HG03521 (cell line): ENCODE measurements around the gene GPX2.
A peak's percentile ranks its signal among the peaks of the same experiment; 100 is the strongest.

ENCODE experiments used
- ATAC-seq: cut with Tn5 transposase; IDR thresholded peaks from one replicate; pipeline ENCODE4 v1.9.1; 2021; ENCODE audit warnings: mild to moderate bottlenecking, moderate library complexity; ENCODE audit not compliant: unreplicated experiment

The GPX2 gene

DNA sequence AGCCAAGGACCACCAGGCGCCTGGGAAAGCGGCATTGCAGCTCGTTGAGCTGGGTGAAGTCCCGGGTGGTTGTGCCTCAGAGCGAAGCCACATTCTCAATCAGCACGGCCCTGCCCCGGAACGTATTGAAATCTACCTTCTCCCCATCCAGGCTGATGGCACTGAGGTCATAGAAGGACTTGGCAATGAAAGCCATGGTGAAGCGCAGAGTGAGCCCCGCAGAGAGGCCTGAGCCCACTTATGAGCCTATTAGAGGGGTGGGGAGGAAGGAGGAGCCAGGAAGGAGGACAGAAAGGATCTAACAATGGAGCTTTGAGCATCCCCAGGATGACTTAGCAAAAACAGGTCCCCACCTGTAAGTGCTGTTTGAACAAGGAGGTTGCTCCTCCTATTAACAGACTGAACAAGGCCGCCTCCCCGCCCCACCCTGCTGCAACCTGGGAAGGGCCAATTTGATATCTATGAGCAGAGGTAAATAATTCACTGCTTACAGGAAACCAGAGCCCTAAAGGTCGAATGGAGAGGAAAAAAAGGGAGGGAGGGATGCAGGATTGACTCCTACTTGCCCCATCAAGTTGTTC lies at the start of gene GPX2:
TSS of gene GPX2 (minus strand) at position 215 of the 581 bp plus-strand sequence. CDS start at position 196, 19 bp downstream.
- no peak for ATAC-seq

- ATAC-seq = no peak
Observed at GRCh38 chr14:64990939-64991338, 48.4 kb upstream of the GPX2 start.

- no peak for ATAC-seq
Observed at GRCh38 chr14:64990296-64990695, 47.8 kb upstream of the GPX2 start.

DNA sequence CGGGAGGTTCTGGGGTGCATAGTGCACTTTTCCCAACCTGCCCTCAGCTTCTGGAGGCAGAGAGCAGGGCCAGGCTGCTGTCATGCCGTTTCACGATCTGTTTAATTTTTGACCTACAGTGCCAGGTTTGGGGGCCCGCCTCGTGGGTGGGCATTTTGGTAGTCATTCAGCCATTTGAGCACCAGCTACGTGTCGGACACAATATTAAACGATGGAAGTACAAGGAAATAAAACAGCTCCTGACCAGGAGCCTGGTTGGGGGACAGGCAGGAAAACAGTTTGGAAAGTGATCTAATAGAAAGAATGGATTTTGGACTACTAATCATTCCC lies 44.9 kb upstream of the GPX2 start:
- no peak for ATAC-seq

- ATAC-seq = peak; percentile 94
Observed at GRCh38 chr14:64986648-64987437, 44.3 kb upstream of the GPX2 start, which contains the start of gene FNTB. Gene FNTB, plus strand, starts transcription at chr14:64986895. Its CDS starts 59 bp downstream, at chr14:64986954.

DNA sequence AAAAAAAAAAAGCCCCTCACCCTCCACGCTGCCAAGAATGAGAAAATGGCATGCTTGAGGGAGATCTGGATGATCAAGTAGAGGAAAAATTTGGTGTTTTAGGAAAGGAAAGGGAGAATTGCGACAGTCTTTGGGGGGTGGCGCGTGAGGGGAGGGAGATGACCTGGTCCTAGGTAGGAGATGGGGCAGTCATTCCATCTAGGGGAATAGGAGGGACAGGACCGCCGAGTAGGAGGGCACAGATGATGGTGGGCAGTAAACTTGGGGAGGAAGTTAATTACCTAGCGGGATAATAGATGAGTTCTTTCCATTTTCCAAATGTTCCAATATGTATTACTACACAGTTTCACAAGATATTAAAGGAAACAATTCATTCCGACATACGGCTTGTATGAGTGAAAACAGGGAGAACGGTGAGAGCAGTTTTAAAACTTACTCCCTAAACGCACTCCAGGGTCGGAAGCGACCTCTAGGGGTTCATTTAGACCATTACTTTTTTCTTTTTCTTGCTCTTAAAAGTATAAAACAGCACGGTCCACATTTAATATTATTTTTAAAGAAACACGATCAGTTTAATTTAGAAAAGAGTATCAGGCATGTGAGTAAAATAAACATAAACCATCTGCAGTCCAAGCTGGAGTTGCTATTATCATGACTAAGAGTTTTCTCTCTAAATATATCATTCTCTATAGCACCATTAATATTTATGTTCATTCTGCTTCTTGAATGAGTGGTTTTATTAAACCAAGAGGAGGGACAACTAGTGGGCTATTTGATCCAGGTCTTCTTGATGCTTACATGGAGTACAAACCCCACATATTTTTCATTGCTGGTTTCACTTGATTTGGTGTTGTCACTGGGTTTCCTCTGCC lies 41.1 kb upstream of the GPX2 start:
- ATAC-seq = no peak

DNA sequence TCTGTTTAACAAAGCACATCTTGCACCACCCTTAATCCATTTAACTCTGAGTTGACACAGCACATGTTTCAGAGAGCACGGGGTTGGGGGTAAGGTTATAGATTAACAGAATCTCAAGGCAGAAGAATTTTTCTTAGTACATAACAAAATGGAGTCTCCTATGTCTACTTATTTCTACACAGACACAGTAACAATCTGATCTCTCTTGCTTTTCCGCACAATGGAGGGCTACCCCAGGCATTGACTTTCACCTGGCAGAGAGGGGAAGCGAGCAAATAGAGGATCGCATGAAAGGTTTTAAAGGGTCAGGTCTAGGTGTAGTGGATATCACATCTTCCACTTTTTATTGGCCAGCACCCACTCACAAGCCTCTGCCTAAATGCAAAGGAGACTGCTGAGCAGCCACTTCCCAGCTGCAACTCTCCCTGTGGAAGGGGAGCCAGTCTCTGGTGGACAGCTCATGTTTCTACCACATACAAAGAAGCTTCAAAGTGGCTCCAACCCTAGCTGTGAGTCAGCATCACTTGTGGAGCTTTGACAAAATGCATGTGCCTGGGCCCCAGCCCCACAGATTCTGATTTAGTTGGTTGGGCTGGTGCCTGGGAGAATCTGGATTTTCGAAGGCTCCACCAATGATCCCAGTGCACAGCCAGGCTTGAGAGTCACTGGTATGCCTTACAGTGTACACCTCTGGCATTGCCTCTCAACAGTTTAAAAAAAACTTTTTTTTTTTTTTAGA lies 37.0 kb upstream of the GPX2 start:
- ATAC-seq = no peak

GRCh38 chr14:64974563-64974962 lies 32.0 kb upstream of the GPX2 start:
- ATAC-seq = no peak

DNA sequence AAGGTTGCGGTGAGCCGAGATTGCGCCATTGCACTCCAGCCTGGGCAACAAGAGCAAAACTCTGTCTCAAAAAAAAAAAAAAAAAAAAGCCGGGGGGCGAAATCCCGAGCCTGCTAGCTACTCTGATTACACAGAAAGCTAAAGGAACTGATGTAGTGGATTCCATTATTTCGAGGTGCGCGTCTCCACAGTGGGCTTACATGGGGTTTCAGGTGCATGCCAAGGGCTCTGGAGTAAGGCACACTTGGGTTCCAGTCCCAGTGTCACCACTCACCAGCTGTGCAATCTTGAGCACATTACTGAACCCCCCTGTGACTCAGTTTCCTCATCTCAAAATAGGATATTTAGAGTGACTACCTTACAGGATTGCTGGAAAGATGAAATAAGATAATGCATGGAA lies 31.3 kb upstream of the GPX2 start:
- no peak for ATAC-seq

GRCh38 chr14:64973026-64973442 lies 30.5 kb upstream of the GPX2 start:
- no peak for ATAC-seq

GRCh38 chr14:64971943-64972791 lies 29.6 kb upstream of the GPX2 start, which contains the start of gene RAB15:
Gene RAB15, minus strand, starts transcription at chr14:64972336. Its CDS starts 260 bp downstream, at chr14:64972076.
- ATAC-seq = no peak

GRCh38 chr14:64971491-64971942 lies 29.0 kb upstream of the GPX2 start:
- ATAC-seq = no peak

DNA sequence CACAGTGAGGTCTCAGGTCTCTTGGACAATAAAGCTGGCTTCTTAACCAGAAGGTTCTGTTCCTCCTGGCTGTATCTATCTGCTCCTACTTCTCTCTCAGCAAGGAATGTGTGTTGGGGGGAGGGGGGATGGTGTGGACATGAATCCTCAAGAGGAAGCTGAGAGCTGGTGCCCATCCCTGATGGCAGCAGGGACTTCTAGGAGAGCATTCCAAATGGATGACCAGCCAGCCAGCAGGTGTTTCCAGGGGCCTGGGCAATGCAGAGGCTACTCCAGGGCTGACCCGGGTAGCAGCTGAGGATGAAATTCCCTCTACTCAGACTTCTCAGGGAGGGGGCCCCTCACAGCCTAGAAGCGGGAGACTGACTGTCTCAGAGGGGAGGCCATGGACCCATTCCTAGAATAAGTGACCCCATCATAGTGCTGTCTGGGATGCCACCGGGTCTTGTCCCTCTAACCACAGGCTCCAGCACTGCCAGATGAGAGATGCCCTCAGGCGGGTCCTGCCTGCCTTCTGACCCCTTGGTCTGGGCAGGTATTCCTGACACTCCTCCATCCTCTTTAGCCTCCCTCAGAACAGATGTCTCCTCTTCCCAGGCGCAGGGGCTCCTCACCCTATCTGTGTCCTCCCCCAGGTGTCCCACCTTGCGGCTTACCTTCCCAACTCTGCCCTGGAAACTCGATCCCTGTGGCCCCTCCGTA lies 28.4 kb upstream of the GPX2 start:
- ATAC-seq = no peak

DNA sequence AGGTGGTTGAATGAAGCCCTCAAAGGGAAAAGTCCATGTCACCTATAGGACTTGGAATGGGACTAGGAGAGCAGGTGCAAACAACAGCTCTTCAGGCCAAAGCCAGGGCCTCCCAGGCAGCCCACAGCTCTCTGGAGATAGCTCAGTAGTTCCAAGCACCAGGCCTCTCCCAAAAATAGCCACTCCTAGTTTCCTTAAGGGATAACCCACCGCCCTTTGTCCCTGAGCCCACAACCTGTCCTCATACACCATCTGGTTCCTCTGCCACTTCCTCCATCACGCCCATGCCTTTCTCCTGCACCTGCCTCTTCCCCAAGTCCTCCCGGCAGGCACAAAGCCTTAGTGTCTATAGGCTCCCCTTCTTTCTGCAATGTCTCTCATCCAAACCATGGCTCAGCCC lies 27.5 kb upstream of the GPX2 start:
- no peak for ATAC-seq

GRCh38 chr14:64968651-64969050 lies 26.1 kb upstream of the GPX2 start:
- no peak for ATAC-seq

DNA sequence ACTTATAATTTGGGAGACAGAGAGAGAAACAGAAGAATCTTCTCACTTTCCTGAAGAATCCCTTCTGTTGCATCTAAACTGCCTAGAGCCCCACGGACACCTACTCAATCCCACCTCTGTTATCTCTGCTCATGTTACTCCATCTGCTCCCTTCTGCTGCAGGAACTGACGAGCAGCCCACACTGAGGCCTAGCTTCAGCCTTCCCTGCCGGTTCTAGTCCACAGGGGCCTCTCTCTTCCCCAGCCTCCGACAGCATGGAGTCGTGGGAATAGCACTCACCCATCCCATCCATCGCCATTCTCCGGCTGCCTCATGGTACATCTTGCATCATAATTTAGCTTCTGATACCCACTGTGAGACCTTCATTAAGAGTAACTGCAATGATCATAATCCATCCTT lies 25.6 kb upstream of the GPX2 start:
- no peak for ATAC-seq

DNA sequence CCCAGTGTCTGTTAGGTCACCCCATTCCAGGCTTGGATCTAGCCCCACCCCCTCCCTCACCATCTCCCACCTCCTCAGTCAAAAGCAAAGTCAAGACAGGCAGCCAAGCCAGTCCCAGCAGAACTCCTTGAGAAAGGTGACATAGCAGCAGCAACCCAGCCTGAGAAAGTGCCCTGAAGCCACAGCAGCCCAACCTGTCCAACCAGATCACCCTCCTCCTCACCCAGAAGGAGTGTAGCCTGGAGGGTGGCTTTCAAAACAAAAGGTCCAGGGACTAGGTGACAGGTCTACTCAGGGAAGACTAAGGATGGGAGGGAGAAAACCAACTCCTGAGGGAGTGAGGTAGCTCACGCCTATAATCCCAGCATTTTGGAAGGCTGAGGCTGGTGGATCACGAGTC lies 24.4 kb upstream of the GPX2 start:
- no peak for ATAC-seq

- no peak for ATAC-seq
Observed at GRCh38 chr14:64965356-64966000, 22.9 kb upstream of the GPX2 start.

- ATAC-seq = no peak
Observed at GRCh38 chr14:64963611-64964010, 21.1 kb upstream of the GPX2 start.
